NCI-H69 (cell line): Measurements from ENCODE around the gene CCDC159.
"Not testable (repeated sequence)": the region's sequence is repeated elsewhere in the genome, so short reads cannot be mapped to it uniquely, and the experiment has no call there.

Source experiments
- DNase-seq: peaks from one replicate; lab custom pipeline; 2025; lab: John Stamatoyannopoulos, UW

CCDC159 gene

GRCh38 chr19:11367528-11367927 is 21.2 kb downstream of the CCDC159 start:
- no peak for DNase-seq

- DNase-seq, result no peak
Observed at GRCh38 chr19:11370744-11371143, 24.4 kb downstream of the CCDC159 start.

DNA sequence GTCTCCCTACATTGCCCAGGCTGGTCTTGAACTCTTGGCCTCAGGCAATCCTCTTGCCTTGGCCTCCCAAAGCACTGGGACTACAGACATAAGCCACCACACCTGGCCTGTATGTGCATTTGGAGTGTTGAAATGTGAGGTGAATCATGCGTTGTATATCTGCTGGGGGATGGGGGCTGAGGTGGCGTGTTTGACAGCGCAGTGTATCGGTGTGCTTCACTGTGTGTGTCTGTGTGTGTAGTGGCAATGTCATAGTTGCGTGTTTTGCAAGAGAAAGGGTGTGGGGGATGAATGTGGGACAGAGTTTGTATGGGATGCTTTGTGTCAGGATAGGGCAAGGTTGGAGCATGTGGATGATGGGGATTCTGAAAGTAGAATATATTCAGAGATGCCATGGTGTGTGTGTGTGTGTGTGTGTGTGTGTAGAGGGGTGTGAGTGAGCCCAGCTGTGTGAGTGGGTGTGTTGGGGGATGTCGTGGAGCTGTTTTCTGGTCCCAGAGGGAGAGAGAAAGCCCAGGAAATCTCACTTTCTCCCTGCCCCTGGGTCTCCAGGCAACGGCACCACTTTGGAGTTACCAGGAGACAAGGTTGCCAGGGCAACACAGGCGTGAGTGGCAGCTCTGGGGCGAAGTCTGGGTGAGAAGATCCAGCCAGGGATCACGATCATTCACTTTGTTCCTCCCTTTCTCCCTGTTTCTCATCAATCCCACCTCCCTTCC is 27.0 kb downstream of the CCDC159 start:
- peak; percentile 93 for DNase-seq

GRCh38 chr19:11373885-11374432 is 27.6 kb downstream of the CCDC159 start:
- no peak for DNase-seq

GRCh38 chr19:11374433-11375142 is 28.3 kb downstream of the CCDC159 start, which contains the start of gene SWSAP1:
Gene SWSAP1 (plus strand): TSS chr19:11374666. CDS start chr19:11374681, 15 bp downstream.
- DNase-seq, result peak; percentile 100

DNA sequence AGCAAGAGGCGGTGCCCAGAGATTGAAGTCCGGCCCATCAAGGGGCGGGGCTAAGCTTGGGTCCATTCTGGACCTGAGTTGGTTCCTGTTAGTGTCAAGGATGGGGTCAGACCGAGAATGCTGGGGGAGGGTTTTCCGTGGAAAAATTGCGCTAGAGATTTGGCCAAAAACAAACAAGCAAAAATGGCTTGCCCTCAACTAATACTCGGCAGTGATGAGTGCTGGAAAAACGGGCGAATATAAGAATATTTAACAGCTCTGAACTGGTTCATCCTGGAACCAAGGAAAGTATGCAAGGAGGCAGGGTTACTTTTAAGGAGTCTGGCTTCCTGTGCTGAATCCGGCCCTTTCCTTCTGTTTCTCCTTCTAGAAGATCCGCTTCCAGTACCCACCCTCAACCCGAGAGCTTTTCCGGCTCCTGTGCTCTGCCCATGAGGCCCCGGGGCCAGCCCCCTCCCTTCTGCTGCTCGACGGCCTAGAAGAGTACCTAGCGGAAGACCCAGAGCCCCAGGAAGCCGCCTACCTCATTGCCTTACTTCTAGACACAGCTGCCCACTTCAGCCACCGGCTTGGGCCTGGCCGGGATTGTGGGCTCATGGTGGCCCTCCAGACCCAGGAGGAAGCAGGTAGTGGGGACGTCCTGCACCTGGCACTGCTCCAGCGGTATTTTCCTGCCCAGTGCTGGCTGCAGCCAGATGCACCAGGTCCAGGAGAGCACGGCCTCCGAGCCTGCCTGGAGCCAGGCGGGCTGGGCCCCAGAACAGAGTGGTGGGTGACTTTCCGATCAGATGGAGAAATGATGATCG is 29.0 kb downstream of the CCDC159 start:
- DNase-seq, result peak; percentile 62

GRCh38 chr19:11377237-11377636 is 30.9 kb downstream of the CCDC159 start:
- no peak for DNase-seq

DNA sequence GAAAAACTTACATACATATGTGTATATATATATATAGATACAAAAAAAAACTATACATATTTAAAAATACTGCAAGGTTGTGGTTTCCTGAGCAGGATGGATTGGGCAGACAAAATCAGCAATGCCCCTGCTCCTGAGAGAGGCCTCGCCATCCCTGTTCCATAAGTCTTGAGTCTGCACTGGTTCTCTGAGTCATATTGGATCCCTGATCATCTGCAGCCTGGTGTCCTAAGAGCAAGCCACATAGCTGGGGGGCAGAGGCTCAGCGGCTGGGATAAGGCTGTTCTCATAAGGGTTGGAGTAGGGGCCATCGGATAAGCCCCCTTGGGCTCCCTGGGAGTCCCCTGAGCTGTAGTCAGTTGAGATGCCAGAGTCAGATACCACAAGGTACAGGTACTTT is 31.4 kb downstream of the CCDC159 start:
- DNase-seq, result no peak

DNA sequence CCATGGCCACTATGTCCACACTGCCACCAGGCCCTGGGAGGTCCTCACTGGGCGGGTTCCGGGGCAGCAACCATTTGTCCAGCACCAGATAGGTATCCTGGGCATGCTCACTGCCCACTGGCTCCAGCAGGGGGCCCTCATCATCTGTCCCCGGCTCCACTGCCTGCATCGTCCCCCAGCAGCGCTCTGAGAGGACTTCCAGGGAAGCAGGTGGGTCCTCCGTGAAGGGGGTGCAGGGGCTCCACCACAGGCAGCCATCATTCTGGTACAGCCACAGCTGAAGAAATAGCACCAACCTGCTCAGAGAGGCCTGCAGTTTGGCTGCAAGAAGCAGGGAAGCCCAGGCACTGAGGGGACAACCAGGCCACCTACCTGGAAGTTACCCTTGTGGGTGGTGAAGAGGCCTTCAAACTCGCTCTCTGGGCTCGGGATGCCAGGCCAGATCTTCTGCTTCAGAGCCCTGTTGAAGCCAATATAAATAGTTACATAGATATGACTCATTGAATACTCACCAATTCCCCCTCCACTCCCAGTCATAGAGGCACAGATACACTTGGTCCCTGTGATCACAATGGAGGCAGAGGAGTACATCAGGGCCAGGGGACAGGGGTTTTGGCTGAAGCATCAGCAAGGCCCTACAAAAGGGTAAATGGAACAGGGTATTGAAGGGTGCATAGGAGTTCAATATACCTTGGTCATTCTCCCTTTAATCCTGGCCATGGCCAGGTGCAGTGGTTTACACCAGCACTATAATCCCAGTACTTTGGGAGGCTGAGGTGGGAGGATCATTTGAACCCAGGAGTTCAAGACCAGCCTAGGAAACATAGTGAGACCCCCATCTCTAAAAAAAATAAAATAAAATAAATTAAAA is 32.2 kb downstream of the CCDC159 start:
- DNase-seq, result peak; percentile 50

DNA sequence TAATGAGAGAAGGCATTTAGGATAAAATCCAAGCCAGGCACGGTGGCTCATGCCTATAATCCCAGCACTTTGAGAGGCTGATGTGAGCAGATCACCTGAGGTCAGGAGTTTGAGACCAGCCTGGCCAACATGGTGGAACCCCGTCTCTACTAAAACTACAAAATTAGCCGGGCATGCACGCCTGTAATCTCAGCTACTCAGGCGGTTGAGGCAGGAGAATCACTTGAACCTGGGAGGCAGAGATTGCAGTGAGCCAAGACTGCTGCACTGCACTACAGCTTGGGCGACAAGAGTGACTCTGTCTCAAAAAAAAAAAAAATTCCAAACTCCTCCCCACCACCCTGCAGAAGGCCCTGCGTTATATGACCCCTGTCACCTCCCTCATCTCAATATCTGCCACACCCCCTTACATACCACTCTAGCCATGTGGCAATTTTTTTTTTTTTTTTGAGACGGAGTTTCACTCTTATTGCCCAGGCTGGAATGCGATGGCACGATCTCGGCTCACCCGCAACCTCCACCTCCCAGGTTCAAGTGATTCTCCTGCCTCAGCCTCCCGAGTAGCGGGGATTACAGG is 33.0 kb downstream of the CCDC159 start:
- DNase-seq, result not testable (repeated sequence)

DNA sequence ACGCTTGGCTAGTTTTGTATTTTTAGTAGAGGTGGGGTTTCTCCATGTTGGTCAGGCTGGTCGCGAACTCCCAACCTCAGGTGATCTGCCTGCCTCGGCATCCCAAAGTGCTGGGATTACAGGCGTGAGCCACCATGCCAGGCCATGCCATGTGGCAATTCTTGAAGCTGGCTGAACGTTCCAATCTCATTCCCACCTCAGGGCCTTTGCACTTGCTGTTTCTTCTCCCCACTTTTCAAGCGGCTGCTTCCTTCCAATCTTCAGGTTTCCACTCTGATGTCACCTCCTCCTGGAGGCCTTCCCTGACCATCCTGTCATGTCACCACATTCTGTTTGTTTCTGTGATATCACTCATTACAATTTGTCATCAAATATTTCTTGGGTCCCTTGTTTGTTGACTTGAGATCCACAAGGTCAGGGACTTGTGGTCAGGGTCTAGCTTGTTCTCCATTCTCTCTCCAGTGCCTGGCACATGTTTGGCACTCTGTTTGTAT is 33.6 kb downstream of the CCDC159 start:
- DNase-seq, result no peak

DNA sequence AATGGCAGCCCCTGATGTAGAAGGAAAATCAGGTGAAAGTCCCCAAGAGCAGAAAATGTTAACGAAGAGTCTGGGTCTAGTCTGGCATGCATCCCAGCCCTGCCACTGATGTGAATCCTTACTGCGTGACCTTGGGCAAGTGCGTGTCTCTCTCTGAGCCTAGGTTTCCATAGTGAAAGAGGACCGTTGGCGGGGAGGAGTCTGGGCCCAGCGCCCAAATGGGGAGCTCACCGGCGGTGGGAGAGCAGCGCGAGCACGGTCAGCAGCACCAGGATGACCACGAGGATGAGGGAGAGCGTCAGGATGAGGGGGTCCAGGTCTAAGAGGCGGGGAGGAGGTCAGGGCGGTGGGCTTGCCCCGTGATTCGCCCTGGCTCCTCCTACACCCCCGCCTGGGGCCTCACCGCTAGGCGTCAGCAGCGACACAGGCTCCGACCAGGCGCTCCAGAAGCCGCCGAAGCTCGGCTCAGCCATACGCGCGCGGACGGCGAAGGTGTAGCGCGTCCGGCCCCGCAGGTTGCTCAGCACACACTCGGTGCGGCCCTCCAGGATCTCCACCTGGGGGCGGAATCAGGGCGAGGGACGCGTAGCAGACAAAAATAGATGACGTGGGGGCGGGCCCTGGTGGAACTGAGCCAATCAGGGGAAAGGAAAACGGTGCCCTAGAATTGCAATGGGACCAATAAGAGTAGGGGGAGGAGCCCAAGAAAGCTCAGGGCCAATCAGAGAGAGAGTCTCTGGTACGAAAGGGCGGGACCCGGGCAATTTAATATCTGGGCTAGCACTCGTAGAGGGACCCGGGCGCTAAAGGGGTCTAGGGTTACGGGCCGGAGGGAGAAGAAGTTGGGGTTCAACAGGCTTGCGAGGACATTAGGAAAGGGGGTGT is 34.6 kb downstream of the CCDC159 start:
- peak; percentile 99 for DNase-seq

- peak; percentile 58 for DNase-seq
Observed at GRCh38 chr19:11382898-11383705, 36.8 kb downstream of the CCDC159 start.

DNA sequence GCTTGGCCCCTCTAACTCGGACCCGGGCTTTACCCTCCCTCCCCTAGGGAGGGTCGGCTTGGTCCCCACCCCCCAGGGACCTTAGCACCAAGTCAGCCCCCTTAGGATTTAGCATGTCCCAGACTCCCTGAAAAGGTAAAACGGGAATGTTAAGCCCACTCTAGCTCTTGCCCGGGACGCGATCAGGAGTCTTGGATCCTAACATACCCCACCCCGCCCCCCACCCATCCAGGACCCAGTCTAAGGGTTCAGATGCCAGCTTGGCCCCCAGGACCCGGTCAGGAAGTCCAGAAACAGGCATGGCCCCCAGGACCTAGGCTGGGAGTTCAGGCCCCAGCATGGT is 37.4 kb downstream of the CCDC159 start:
- no peak for DNase-seq

DNA sequence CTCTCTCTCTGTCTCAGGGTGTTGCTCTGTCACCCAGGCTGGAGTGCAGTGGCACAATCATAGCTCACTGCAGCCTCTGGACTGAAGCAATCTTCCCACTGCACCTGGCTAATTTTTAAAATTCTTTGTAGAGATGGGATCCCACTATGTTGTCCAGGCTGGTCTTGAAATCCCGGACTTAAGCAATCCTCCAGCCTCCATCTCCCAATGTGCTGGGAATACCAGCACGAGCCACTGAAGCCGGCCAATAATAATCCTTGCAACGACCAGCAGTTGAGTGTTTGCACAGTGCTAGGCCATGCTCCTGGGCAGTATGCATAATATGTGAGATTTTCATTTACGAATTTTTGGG is 38.4 kb downstream of the CCDC159 start:
- no peak for DNase-seq

- no peak for DNase-seq
Observed at GRCh38 chr19:11387162-11388034, 41.1 kb downstream of the CCDC159 start.

- no peak for DNase-seq
Observed at GRCh38 chr19:11390359-11390758, 44.0 kb downstream of the CCDC159 start.
